SK-N-SH treated with all-trans-retinoic acid at 6 μM for 48 hours (cell line): ENCODE measurements around the gene STK39.

Source experiments
- ATAC-seq: fragments of 200-7000 bp; cut with Tn5 transposase; 3 replicates; pipeline ENCODE4 v1.9.1; 2020; ENCODE audit warnings: mild to moderate bottlenecking, moderate library complexity
- ARNTL ChIP-seq: fragments of 450-650 bp; formaldehyde crosslinking; IDR thresholded peaks from 2 replicates; pipeline ENCODE4 v1.5.0; 2020; ENCODE audit warnings: low read depth, mild to moderate bottlenecking, moderate library complexity, borderline replicate concordance
- BACH2 ChIP-seq: fragments of 250-450 bp; sonication (Bioruptor Pico); IDR thresholded peaks from 2 replicates; pipeline ENCODE4 v1.9.0; 2021; ENCODE audit warnings: mild to moderate bottlenecking, borderline replicate concordance
- CREB5 ChIP-seq: fragments of 250-450 bp; sonication (Bioruptor Pico); IDR thresholded peaks from 2 replicates; pipeline ENCODE4 v1.5.1; 2020; ENCODE audit warnings: low read depth, mild to moderate bottlenecking, moderate library complexity
- CSDC2 ChIP-seq: fragments of 250-450 bp; sonication (Bioruptor Pico); IDR thresholded peaks from 2 replicates; pipeline ENCODE4 v1.5.0; 2020; ENCODE audit warnings: mild to moderate bottlenecking, moderate library complexity
- ESRRG ChIP-seq: fragments of 250-450 bp; sonication (Bioruptor Pico); IDR thresholded peaks from 2 replicates; pipeline ENCODE4 v1.6.1; 2021; ENCODE audit warnings: mild to moderate bottlenecking
- ISL1 ChIP-seq: fragments of 250-450 bp; sonication (Bioruptor Pico); IDR thresholded peaks from 2 replicates; pipeline ENCODE4 v2.1.2; 2022; ENCODE audit warnings: mild to moderate bottlenecking, moderate library complexity
- OSR1 ChIP-seq: fragments of 250-450 bp; sonication (Bioruptor Pico); IDR thresholded peaks from 2 replicates; pipeline ENCODE4 v1.8.0; 2022; ENCODE audit warnings: moderate library complexity, mild to moderate bottlenecking, inconsistent platforms
- PATZ1 ChIP-seq: fragments of 250-450 bp; sonication (Bioruptor Pico); IDR thresholded peaks from 2 replicates; pipeline ENCODE4 v1.8.0; 2020; ENCODE audit warnings: mild to moderate bottlenecking, moderate library complexity, borderline replicate concordance
- PPARA ChIP-seq: fragments of 250-450 bp; sonication (Bioruptor Pico); IDR thresholded peaks from 2 replicates; pipeline ENCODE4 v1.5.0; 2020; ENCODE audit warnings: mild to moderate bottlenecking, borderline replicate concordance
- RARB ChIP-seq: fragments of 250-450 bp; sonication (Bioruptor Pico); IDR thresholded peaks from 2 replicates; pipeline ENCODE4 v1.8.0; 2021; ENCODE audit warnings: mild to moderate bottlenecking, moderate library complexity
- SNAI2 ChIP-seq: fragments of 250-450 bp; sonication (Bioruptor Pico); IDR thresholded peaks from 2 replicates; pipeline ENCODE4 v1.5.0; 2020; ENCODE audit warnings: mild to moderate bottlenecking, moderate library complexity
- TCF4 ChIP-seq: fragments of 250-450 bp; sonication (Bioruptor Pico); IDR thresholded peaks from 2 replicates; pipeline ENCODE4 v1.8.0; 2021; ENCODE audit warnings: mild to moderate bottlenecking, moderate library complexity, borderline replicate concordance
- TOX ChIP-seq: fragments of 250-450 bp; sonication (Bioruptor Pico); IDR thresholded peaks from 2 replicates; pipeline ENCODE4 v1.8.0; 2021; ENCODE audit warnings: mild to moderate bottlenecking, moderate library complexity, borderline replicate concordance
- ZC3H10 ChIP-seq: fragments of 250-450 bp; sonication (Bioruptor Pico); IDR thresholded peaks from 2 replicates; pipeline ENCODE4 v1.5.1; 2021; ENCODE audit warnings: mild to moderate bottlenecking, moderate library complexity
- ZFP3 ChIP-seq: fragments of 250-450 bp; sonication (Bioruptor Pico); IDR thresholded peaks from 2 replicates; pipeline ENCODE4 v1.5.0; 2020; ENCODE audit warnings: mild to moderate bottlenecking, moderate library complexity
- ZFP30 ChIP-seq: fragments of 450-650 bp; formaldehyde crosslinking; IDR thresholded peaks from 2 replicates; pipeline ENCODE4 v1.5.0; 2022; ENCODE audit warnings: mild to moderate bottlenecking, moderate library complexity
- ZNF565 ChIP-seq: fragments of 450-650 bp; formaldehyde crosslinking; conservative IDR thresholded peaks from 2 replicates; pipeline ENCODE4 v1.5.0; 2020; ENCODE audit warnings: low read depth, mild to moderate bottlenecking, moderate library complexity
- ZNF70 ChIP-seq: fragments of 450-650 bp; formaldehyde crosslinking; IDR thresholded peaks from 2 replicates; pipeline ENCODE4 v1.5.0; 2020; ENCODE audit warnings: mild to moderate bottlenecking, moderate library complexity
- ZNF8 ChIP-seq: fragments of 450-650 bp; formaldehyde crosslinking; IDR thresholded peaks from 2 replicates; pipeline ENCODE4 v1.5.0; 2020; ENCODE audit warnings: mild to moderate bottlenecking, moderate library complexity
- TF ChIP-seq, protein P1 (sequence below): fragments of 250-450 bp; sonication (Bioruptor Pico); IDR thresholded peaks from 2 replicates; pipeline ENCODE4 v1.5.1; 2021; ENCODE audit warnings: mild to moderate bottlenecking, moderate library complexity
- TF ChIP-seq, protein P2 (sequence below): fragments of 250-450 bp; sonication (Bioruptor Pico); IDR thresholded peaks from 2 replicates; pipeline ENCODE4 v1.8.0; 2021; ENCODE audit warnings: low read depth, mild to moderate bottlenecking, moderate library complexity, borderline replicate concordance
- TF ChIP-seq, protein P3 (sequence below): fragments of 250-450 bp; sonication (Bioruptor Pico); IDR thresholded peaks from 2 replicates; pipeline ENCODE4 v1.5.0; 2020; ENCODE audit warnings: mild to moderate bottlenecking, moderate library complexity

The STK39 gene

GRCh38 chr2:167939514-167940345 is 307.7 kb downstream of the STK39 start:
- TF ChIP-seq ISL1 (no peak), ARNTL (CRISPR knock-in tag) (no peak)
- ATAC-seq = no peak

- no peak for ATAC-seq
- TF ChIP-seq CSDC2 (CRISPR knock-in tag) (no peak), PATZ1 (no peak), ZNF8 (CRISPR knock-in tag) (no peak), RARB (no peak), BACH2 (no peak), ZC3H10 (CRISPR knock-in tag) (no peak), ISL1 (no peak), ZFP30 (CRISPR knock-in tag) (no peak), OSR1 (CRISPR knock-in tag) (no peak), ZNF70 (CRISPR knock-in tag) (no peak), CREB5 (CRISPR knock-in tag) (no peak), TOX (CRISPR knock-in tag) (no peak), PPARA (CRISPR knock-in tag) (no peak), ARNTL (CRISPR knock-in tag) (no peak), ESRRG (CRISPR knock-in tag) (no peak)
- TF ChIP-seq, protein P1, sequence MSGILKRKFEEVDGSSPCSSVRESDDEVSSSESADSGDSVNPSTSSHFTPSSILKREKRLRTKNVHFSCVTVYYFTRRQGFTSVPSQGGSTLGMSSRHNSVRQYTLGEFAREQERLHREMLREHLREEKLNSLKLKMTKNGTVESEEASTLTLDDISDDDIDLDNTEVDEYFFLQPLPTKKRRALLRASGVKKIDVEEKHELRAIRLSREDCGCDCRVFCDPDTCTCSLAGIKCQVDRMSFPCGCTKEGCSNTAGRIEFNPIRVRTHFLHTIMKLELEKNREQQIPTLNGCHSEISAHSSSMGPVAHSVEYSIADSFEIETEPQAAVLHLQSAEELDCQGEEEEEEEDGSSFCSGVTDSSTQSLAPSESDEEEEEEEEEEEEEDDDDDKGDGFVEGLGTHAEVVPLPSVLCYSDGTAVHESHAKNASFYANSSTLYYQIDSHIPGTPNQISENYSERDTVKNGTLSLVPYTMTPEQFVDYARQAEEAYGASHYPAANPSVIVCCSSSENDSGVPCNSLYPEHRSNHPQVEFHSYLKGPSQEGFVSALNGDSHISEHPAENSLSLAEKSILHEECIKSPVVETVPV (CRISPR knock-in tag) = no peak
- TF ChIP-seq, protein P2, sequence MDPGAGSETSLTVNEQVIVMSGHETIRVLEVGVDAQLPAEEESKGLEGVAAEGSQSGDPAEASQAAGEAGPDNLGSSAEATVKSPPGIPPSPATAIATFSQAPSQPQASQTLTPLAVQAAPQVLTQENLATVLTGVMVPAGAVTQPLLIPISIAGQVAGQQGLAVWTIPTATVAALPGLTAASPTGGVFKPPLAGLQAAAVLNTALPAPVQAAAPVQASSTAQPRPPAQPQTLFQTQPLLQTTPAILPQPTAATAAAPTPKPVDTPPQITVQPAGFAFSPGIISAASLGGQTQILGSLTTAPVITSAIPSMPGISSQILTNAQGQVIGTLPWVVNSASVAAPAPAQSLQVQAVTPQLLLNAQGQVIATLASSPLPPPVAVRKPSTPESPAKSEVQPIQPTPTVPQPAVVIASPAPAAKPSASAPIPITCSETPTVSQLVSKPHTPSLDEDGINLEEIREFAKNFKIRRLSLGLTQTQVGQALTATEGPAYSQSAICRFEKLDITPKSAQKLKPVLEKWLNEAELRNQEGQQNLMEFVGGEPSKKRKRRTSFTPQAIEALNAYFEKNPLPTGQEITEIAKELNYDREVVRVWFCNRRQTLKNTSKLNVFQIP (CRISPR knock-in tag) = no peak
- TF ChIP-seq, protein P3, sequence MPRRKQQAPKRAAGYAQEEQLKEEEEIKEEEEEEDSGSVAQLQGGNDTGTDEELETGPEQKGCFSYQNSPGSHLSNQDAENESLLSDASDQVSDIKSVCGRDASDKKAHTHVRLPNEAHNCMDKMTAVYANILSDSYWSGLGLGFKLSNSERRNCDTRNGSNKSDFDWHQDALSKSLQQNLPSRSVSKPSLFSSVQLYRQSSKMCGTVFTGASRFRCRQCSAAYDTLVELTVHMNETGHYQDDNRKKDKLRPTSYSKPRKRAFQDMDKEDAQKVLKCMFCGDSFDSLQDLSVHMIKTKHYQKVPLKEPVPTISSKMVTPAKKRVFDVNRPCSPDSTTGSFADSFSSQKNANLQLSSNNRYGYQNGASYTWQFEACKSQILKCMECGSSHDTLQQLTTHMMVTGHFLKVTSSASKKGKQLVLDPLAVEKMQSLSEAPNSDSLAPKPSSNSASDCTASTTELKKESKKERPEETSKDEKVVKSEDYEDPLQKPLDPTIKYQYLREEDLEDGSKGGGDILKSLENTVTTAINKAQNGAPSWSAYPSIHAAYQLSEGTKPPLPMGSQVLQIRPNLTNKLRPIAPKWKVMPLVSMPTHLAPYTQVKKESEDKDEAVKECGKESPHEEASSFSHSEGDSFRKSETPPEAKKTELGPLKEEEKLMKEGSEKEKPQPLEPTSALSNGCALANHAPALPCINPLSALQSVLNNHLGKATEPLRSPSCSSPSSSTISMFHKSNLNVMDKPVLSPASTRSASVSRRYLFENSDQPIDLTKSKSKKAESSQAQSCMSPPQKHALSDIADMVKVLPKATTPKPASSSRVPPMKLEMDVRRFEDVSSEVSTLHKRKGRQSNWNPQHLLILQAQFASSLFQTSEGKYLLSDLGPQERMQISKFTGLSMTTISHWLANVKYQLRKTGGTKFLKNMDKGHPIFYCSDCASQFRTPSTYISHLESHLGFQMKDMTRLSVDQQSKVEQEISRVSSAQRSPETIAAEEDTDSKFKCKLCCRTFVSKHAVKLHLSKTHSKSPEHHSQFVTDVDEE (CRISPR knock-in tag) = no peak
- TF ChIP-seq, all 23 proteins: peak for 0
Measured at GRCh38 chr2:167937403-167937802, 310.0 kb downstream of the STK39 start.

GRCh38 chr2:167935803-167936110 is 311.6 kb downstream of the STK39 start:
- ATAC-seq = no peak
- TF ChIP-seq, protein P3 (CRISPR knock-in tag) = no peak
- TF ChIP-seq ZFP3 (CRISPR knock-in tag) (no peak), ZNF8 (CRISPR knock-in tag) (no peak), ZNF565 (CRISPR knock-in tag) (no peak), CSDC2 (CRISPR knock-in tag) (no peak), ZFP30 (CRISPR knock-in tag) (no peak), BACH2 (no peak), ZC3H10 (CRISPR knock-in tag) (no peak), ARNTL (CRISPR knock-in tag) (no peak), TCF4 (no peak), ESRRG (CRISPR knock-in tag) (no peak), PATZ1 (no peak), SNAI2 (no peak), TOX (CRISPR knock-in tag) (no peak), ZNF70 (CRISPR knock-in tag) (no peak)
